HG03432 (cell line): ENCODE measurements around the gene SLC6A3.

Experiments
- ATAC-seq: cut with Tn5 transposase; IDR thresholded peaks from one replicate; pipeline ENCODE4 v1.9.1; 2021; ENCODE audit warnings: mild to moderate bottlenecking, moderate library complexity; ENCODE audit not compliant: unreplicated experiment

SLC6A3 gene

DNA sequence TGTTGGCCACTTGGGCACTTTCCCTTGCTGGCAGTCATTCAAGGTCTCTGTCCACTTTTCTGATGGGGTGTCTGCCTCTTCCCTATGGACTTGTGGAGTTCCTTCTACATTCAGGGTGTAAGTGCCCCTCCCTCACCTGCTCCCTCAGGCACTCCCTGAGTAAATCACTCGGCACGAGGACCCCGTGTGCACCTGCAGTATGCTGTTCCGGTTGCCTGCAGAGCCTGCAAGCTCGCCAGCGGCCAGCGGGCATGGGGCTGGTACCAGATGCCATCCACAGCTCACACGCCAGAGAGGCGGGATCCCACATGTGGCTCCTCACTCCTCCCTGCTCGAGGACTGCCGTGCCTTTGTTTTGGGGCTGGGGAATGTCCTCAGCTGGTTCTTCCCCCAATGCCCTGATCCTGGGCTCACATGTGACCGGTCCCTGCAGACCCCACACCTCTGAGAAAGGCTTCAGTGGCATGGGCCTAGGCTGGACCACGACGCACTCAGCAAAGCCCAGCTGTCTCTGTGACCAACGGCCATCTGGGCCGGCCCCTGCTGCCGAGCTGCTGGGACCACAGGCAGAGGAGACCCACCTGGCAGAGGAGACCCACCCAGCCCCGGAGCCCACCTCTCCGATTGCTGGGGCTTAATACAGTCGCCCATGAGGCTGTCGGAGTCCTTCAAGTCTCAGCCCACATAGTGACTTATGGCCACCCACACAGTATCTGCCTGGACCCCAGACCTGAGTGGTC is 54.2 kb downstream of the SLC6A3 start:
- ATAC-seq = no peak

DNA sequence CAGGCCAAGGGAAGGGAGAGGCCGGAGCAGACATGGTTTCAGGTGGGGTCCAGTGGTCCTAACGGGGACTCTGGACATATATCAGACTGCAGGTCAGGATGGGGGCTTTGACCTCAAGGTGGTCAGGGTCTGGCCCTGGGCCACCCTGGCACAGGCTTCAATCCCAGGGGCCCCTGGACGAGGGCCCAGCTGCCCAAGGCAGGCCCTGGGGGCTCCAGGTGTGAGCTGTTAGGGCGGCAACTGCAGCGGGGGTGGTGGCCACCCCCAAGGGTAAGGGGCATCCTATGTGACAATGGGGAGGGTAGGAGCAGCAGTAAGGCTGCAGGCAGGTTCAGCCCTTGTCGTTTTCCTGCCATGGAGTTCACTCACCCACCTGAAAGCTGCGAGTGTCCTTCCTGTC is 54.9 kb downstream of the SLC6A3 start:
- ATAC-seq = no peak

DNA sequence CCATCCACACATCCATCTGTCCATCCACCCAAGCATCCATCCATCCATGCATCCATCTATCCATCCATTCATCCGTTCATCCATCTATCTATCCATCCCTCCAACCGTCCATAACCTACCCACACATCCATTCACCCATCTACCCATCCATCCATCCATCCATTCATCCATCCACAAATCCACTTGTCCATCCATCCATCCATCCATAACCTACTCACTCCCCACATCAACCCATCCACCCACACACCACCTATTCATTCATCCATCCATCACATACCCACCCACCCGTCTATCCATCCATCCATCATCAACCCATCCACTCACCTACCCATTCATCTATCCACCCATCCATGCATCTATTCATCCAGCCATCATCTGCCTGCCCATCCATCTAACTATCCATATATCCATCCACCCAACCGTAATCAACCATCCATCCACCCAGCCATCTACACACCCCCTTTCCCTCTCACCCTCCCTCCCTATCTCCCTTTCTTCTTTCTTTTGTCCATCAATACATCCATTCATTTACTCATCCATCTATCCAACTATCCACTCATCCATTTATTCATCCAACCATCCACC is 56.8 kb downstream of the SLC6A3 start:
- no peak for ATAC-seq

DNA sequence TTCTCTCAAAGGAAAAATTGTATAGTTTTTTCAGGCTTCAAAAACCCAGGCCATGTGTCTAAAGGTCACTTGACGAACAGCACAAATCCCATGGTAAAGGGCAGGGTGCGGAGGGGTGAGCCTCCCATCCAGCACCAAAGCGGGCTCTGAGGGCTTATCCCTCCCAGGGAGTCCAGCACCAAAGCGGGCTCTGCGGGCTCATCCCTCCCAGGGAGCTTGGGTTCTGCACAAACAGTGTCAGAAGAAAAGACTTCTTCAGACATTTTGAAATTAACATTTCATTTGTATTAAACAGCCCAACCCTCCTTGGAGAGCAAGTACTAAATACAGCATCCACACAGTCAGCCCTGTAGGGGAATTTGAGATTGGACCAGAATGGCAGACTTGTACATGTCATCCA is 57.4 kb downstream of the SLC6A3 start:
- no peak for ATAC-seq

DNA sequence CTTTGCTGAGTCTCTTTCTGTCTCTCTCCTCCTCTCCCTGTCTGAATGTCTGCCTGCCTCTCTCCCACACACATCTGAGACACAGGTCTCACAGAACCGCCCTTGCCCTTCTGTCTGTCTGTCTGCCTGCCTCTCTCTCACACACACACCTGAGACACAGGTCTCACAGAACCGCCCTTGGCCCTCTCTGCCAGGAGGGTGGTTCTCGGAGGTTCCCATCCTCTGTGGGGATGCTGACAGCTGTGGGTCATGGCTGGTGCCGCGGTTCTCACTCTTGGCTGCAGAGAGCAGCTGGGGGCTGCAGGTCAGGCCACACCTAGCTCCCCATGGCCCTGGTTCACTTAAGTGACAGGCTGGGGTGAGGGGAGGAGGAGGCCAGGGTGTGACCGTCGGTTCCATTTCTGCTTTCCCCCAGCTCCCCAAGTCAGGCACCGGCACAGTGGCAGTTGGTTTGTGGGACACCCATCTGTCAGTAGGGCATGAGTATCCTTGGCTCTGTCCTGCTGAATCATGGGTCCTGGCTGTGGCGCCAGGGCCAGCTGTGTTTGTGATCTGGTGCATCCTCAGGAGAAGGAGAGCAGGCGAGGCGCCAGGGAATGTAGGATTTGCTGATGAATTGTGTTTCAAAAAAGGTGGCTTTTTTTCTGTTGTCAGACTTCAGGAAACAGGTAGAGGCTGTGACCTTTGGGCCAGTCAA is 58.0 kb downstream of the SLC6A3 start:
- no peak for ATAC-seq

DNA sequence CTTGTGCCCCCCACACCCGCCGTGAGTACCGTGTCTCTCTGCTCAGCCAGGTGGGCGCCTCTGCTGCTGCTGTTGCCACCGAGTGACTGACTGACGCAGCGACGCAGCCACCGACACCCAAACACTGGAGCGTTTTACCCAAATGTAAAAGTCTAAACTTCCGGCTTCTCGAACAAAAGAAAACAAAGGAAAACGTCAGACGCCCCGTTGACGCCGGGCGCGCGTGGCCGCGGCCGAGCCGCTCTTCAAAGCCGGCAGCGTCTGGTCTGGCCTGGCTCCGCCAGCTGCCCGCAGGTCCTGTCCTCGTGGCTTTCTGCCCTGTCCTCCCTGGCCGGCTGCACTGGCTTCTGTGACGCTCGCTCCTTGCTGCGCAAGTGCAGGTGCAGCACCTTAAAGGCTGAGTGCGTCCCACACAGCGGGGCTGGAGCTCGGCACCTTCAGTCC is 58.9 kb downstream of the SLC6A3 start:
- ATAC-seq = peak; percentile 40

DNA sequence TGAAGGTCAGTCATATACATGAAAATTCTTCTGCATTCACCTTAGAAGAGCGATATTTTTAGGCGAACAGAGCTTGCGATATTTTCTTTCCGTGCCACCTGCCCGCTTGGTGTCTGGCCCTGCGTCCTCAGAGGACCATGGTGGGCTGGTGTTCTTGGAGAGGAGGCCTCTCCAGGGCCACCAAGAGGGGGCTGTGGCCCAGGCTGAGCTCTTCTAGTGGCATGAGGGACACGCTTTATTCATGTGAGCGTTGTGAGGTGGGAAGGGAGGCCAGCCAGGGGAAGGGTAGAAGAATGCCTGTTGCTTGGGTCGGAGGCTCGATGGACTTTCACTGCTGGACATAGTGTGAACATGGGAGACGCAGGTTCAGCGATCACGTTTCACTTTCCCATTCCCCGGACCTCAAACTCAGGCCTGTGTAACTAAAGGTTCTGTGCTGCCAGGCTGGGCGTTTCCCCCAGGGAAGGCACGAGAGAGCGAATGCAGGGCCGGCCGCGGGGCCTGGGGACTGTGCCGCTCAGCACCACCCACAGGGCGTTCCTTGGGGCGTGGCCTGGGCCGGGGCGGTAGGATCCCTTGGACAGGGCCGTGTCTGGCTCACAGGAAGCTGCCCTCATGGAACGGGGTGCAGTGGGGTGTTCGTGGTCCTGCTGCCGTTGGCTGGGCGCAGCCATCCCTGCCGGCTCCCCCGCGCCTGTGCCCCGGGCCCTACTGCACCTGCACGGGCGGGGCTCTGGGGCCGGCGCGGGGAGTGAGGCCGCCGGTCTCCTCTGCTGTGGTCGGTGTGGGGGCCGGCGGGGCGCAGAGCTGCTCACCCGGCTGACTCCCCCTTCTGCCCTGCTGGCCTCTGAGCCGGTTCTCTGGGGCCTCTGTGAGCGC is 59.6 kb downstream of the SLC6A3 start:
- ATAC-seq = peak; percentile 97

DNA sequence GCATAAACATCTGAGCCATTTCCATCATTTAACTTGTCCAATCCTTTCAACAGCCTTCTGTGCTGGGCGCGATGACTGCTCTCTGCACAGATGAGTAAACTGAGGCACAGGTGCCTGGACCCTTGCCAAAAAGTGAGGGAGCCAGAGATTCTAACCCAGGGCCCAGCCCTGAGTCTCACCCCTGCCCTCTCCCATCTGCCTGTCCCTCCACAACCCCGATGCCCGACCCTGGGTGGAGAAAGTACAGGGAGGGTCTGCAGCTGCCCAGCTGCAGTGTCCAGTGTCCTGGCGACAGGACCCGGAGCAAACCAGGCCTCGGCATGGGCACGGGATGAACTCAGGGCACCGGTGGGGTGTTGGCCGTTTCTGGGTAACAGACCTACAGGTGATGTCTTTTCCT is 60.7 kb downstream of the SLC6A3 start:
- ATAC-seq = no peak

DNA sequence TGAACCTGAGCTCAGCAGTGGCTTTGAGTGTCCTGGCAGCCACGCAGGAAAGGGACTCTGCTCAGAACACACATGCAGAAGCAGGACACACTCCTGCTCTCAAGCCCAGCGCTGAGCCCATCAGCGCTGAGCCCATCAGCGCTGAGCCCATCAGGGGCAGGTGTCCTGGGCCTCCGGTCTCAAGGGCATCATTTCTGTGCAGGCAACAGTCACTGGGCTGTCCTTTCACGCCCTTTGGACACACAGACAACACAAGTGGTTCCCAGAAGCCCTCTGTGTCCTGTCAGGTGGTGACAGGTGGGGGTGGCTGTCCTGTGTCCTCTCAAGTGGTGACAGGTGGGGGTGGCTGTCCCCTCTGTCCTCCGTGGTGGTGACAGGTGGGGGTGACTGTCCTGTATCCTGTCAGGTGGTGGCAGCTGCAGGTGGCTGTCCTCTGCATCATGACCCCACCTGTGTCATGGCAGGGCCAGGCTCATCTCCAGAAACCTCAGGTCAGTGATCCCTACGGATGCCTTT is 61.3 kb downstream of the SLC6A3 start:
- no peak for ATAC-seq

DNA sequence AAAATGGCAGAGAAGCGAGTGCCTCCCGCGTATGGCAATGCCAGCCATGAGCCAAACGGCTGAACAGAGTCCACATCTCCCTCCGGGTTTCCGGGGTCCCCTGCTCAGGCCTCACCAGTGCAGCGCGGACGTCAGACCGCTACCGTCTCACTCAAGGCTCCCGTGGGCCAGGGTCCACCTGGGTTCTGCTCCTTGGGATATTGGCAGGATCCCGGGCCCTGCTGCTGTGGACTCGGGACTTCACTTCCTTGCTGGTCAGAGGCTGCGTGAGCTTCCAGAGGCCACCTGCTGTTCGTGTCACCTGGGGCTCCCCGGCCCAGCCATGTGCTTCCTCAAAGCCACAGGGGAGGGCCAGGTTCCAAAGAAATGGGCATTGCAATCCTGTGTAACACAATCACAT is 61.9 kb downstream of the SLC6A3 start:
- no peak for ATAC-seq

DNA sequence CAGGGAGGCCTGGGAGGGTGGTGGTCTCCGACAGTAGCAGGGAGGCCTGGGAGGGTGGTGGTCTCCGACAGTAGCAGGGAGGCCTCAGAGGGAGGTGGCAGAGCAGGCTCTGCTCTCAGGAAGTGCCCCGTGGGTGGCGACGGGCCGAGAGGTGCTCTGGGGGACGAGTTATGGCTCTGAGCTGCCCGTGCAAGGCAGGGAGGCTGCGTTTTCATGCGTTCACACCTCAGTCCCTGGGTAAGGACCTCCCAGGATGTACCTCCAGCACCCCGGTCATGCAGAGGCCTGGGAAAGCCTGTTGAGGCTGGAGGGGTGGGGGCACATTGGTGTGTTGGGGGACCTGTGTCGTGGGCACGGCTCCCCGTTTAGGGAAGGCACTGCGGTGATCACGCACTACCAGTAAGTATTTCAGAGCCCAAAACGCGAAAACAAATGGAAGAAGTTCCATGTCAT is 63.0 kb downstream of the SLC6A3 start:
- no peak for ATAC-seq

DNA sequence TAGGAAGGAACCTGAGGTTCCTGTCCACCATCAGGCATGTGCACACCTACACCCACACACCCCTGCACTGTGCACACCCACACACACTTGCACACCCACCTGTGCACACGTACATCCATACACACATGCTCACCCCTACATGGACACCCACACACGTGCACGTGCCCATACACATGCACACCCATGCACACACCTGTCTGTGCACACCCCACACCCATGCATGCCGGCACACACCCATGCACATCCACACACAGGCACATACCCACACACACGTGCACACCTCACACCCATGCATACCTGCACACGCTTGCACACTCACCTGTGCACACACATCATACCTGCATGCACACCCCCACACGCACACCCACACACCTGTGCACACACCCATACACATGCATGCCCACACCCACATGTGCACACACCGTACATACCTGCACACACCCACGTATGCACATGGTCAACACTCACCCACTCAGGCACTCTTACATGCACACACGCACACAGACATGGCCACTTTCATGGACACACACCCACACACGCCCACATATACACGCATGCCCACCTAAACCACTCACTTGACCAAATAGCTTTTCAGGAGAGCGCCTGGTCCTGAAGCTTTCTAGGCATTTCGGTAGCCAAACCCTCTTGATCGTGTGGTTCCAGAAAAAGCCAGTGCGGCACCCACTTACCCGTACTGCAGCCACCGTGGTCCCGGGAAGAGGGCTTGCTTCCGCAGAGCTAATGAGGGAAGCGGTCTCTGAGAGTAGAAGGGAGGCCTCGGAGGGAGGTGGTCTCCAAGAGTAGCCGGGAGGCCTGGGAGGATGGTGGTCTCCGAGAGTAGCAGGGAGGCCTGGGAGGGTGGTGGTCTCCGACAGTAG is 63.6 kb downstream of the SLC6A3 start:
- ATAC-seq = no peak

DNA sequence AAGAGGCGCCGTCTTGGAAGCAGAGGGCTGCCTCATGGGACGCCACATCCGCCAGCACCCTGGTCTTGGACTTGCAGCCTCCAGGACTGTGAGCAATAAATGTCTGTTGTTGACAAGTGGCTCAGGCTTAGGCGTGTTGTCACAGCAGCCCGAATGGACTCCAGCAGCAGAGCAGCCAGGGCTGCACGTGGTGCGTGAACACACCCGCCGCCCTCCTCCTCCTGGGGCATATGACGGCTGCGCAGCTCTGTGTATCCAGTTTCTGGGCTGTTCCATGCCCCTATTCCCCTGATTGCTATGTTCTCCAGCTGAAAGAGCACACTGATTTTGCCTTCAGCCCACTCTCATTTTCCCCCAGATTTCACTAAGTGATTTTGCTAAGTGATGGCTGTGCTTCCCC is 64.3 kb downstream of the SLC6A3 start:
- no peak for ATAC-seq

DNA sequence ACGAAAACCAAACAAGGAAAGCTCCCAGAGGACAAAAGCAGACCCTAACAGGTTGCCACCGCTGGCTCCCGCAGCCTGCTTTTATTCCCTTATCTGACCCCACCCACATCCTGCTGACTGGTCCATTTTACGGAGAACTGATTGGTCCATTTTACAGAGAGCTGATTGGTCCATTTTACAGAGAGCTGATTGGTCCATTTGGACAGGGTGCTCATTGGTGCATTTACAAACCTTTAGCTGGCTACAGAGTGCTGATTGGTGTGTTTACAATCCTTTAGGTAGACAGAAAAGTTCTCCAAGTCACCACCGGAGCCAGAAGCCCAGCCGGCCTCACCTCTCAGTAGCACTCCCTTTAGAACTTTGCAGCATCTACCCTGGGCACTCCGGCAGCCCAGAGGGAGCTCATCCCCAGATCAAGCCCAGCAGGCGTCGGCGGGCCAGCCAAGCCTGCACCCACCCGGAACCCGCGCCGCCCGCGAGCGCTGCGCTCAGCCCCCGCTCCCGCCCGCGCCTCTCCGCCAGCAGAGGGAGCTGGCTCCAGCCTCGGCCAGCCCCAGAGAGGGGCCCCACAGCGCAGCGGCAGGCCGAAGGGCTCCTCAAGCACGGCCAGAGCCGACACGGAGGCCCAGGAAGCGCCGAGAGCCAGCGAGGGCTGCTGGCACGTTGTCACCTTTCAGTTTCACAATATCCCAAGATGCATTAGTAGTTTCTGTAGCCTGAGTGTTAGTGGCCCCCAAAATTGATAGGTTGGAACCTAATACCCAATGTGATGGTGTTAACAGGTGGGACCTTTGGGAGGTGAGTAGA is 65.0 kb downstream of the SLC6A3 start:
- ATAC-seq = peak; percentile 88

DNA sequence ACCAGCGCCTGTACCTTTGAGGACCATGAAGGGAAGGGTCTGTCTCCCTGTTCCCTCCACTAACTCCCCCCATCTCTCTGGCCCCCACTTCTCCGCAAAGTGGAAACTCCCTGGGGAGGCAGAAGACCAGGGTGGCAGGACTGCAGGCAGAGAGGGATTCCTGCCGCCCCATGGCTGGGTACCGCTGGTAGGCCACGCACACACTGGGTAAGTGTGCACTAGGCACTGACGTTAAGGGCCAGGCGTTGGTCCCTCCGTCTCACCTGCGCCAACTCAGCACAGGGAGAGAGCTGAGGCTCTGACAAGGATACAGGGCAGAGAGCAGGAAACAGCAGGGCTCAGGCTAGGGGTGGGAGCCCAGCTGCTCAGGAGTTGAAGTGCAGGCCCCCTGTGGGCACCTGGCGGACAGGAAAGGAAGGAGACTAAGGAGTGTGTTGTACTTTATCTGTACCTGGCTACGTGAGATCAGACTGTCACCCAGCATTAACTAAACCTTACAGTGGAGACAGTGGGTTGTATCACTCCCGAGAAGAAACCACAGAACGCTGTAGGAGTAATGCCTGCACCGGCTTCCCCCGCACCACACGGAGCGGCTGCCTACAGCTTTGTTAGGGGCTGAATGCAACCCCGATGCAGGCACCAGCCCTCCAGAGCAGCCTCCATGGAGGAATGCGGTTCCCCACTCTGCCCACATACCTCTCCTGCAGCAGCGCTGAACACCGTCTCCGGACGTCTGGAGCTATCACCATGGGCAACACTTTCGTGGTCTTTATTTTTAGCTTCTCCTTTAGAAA is 66.2 kb downstream of the SLC6A3 start:
- no peak for ATAC-seq

DNA sequence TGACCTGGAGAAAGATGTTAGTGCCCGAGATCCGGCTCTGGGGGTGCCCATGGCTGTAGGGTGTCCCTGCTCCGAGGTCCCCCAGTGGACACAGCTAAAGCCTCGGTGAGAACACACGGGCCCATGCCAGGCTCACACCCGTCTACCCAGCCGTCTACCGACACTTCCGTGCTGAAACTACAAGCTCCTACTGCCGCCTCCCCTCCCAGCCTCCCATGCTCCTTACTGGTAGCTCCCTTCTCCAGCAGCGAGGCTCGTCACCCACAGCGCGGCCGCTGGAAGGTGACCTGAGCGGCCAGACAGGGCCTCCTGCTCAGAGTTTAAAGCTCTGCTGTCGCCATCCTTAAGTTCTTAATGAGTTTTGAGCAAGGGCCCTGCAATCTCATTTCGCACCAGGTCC is 67.1 kb downstream of the SLC6A3 start:
- ATAC-seq = no peak

DNA sequence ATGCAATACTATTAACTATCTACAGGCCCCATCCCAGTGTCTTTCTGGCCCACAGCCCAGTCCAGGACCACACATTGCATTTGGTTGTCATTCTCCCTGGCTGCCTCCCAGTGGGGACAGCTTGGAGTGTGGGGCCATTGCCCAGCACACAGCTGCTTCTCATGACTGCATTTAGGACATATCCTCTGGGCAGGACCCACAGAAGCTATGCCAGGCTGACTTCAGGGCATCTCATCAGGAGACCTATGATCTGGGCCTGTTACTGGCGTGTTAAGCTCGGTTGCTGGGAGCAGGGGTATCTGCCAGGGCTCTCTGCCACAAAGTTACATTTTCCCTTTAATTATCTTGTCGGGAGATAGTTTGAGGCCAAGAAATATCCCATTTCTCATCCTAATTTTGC is 68.3 kb downstream of the SLC6A3 start:
- ATAC-seq = no peak
